Measurements from ENCODE around the gene ITGA2B.
"Not testable (repeated sequence)": the region's sequence is repeated elsewhere in the genome, so short reads cannot be mapped to it uniquely, and the experiment has no call there.

Gene ITGA2B

GRCh38 chr17:44343510-44344209 is 45.8 kb downstream of the ITGA2B start:
- DNase-seq (ENCODE audit: low read depth, low spot score), result no peak
- Histone ChIP-seq H3K27me3 (ENCODE audit: control insufficient read depth, insufficient read depth, low read length) (no peaks in the 10 kb centered on the region), H3K9me3 (ENCODE audit: control insufficient read depth, insufficient read depth, low read length) (no peaks in the 10 kb centered on the region), H3K4me1 (ENCODE audit: control insufficient read depth, insufficient read depth, low read length) (no peaks in the 10 kb centered on the region), H3K4me3 (ENCODE audit: low read length) (no peak overlapping the region), H3K36me3 (ENCODE audit: control insufficient read depth, insufficient read depth, low read length) (no peaks in the 10 kb centered on the region), H3K27ac (ENCODE audit: low read length) (no peak overlapping the region)
- WGBS (ENCODE audit: insufficient coverage, insufficient read length), result no CpG with 5 or more reads among the region's 11 CpGs

GRCh38 chr17:44340553-44340952 is 48.9 kb downstream of the ITGA2B start:
- WGBS (ENCODE audit: insufficient coverage, insufficient read length), result no CpG with 5 or more reads among the region's 5 CpGs
- not testable (repeated sequence) for H3K4me3 ChIP-seq (ENCODE audit: low read length); H3K27me3 ChIP-seq (ENCODE audit: control insufficient read depth, insufficient read depth, low read length); H3K9me3 ChIP-seq (ENCODE audit: control insufficient read depth, insufficient read depth, low read length); H3K4me1 ChIP-seq (ENCODE audit: control insufficient read depth, insufficient read depth, low read length); H3K36me3 ChIP-seq (ENCODE audit: control insufficient read depth, insufficient read depth, low read length); H3K27ac ChIP-seq (ENCODE audit: low read length); DNase-seq (ENCODE audit: low read depth, low spot score)

DNA sequence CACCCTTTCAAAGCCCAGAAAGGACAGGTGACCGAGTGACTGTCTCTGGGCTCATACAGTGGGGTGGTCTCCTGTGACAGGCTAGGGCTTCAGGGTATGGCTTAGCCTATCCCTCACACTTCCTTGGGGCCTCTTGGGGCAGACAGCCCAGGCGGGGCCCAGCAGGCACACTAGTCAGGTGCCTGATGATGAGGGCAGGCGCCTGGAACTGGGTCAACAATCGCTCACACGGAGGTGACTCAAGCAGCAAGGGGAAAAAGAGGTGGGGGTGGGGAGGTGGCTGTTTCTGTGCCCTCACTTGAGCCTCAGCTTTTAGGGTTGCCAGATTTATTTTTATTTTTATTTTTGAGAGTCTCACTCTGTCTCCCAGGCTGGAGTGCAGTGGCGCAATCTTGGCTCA is 50.7 kb downstream of the ITGA2B start:
- no peaks in the 10 kb centered on the region for H3K27me3 ChIP-seq (ENCODE audit: control insufficient read depth, insufficient read depth, low read length)
- no peaks in the 10 kb centered on the region for H3K36me3 ChIP-seq (ENCODE audit: control insufficient read depth, insufficient read depth, low read length)

DNA sequence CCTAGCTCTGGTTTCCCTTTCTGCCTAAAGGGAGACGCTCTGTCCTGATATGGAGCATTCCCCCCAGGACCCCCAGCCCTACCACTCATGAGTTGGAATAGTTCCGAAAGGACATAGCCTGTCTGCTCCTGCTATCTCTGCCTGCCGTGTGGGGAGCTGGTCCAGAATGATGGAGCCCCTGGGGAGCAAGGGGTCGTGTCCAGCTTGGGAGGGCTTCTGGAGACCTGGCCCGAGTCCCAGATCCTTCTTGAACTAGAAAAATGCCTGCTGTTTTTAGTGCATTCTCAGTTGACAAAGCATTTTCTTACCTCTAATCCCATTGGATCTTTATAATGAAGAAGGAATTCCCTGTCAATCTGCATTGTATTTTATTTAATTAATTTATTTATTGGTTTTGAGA is 53.5 kb downstream of the ITGA2B start:
- WGBS (ENCODE audit: insufficient coverage, insufficient read length), result no CpG with 5 or more reads among the region's 5 CpGs
- Histone ChIP-seq H3K36me3 (ENCODE audit: control insufficient read depth, insufficient read depth, low read length) (no peaks in the 10 kb centered on the region), H3K9me3 (ENCODE audit: control insufficient read depth, insufficient read depth, low read length) (no peaks in the 10 kb centered on the region), H3K4me3 (ENCODE audit: low read length) (no peak overlapping the region), H3K4me1 (ENCODE audit: control insufficient read depth, insufficient read depth, low read length) (no peaks in the 10 kb centered on the region), H3K27me3 (ENCODE audit: control insufficient read depth, insufficient read depth, low read length) (no peaks in the 10 kb centered on the region), H3K27ac (ENCODE audit: low read length) (no peak overlapping the region)
- DNase-seq (ENCODE audit: low read depth, low spot score), result no peak

More for the DNA sequence above, 50.7 kb downstream of the ITGA2B start:
- no peaks in the 10 kb centered on the region for H3K9me3 ChIP-seq (ENCODE audit: control insufficient read depth, insufficient read depth, low read length)
- no peak overlapping the region for H3K4me3 ChIP-seq (ENCODE audit: low read length)
- no CpG with 5 or more reads among the region's 6 CpGs for WGBS (ENCODE audit: insufficient coverage, insufficient read length)
- H3K27ac ChIP-seq (ENCODE audit: low read length), result no peak overlapping the region
- no peak for DNase-seq (ENCODE audit: low read depth, low spot score)
- no peaks in the 10 kb centered on the region for H3K4me1 ChIP-seq (ENCODE audit: control insufficient read depth, insufficient read depth, low read length)

DNA sequence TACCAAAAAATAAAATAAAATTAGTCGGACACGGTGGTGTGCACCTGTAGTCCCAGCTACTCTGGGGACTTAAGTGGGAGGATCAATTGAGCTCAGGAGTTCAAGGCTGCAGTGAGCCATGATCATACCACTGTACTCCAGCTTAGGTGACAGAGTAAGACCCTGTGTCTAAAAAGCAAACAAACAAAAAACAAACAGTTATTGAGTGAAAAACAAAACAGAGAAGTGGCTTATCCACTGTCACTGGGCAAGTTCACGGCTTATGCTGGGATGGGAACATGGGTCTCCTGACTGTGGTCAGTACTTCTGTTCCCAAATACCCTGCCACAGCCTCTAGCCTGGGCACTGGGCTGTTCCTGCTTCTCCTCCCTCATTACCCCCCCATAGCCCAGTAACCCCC is 53.9 kb downstream of the ITGA2B start:
- Histone ChIP-seq H3K27ac (ENCODE audit: low read length) (no peak overlapping the region), H3K27me3 (ENCODE audit: control insufficient read depth, insufficient read depth, low read length) (no peaks in the 10 kb centered on the region), H3K9me3 (ENCODE audit: control insufficient read depth, insufficient read depth, low read length) (no peaks in the 10 kb centered on the region), H3K4me3 (ENCODE audit: low read length) (no peak overlapping the region), H3K36me3 (ENCODE audit: control insufficient read depth, insufficient read depth, low read length) (no peaks in the 10 kb centered on the region), H3K4me1 (ENCODE audit: control insufficient read depth, insufficient read depth, low read length) (no peaks in the 10 kb centered on the region)
- DNase-seq (ENCODE audit: low read depth, low spot score), result no peak
- WGBS (ENCODE audit: insufficient coverage, insufficient read length), result no CpG with 5 or more reads among the region's 3 CpGs

GRCh38 chr17:44334727-44335126 is 54.7 kb downstream of the ITGA2B start:
- WGBS (ENCODE audit: insufficient coverage, insufficient read length), result no CpG with 5 or more reads among the region's 3 CpGs
- Histone ChIP-seq H3K9me3 (ENCODE audit: control insufficient read depth, insufficient read depth, low read length) (no peaks in the 10 kb centered on the region), H3K4me1 (ENCODE audit: control insufficient read depth, insufficient read depth, low read length) (no peaks in the 10 kb centered on the region), H3K36me3 (ENCODE audit: control insufficient read depth, insufficient read depth, low read length) (no peaks in the 10 kb centered on the region), H3K4me3 (ENCODE audit: low read length) (no peak overlapping the region), H3K27me3 (ENCODE audit: control insufficient read depth, insufficient read depth, low read length) (no peaks in the 10 kb centered on the region), H3K27ac (ENCODE audit: low read length) (no peak overlapping the region)
- DNase-seq (ENCODE audit: low read depth, low spot score), result no peak

DNA sequence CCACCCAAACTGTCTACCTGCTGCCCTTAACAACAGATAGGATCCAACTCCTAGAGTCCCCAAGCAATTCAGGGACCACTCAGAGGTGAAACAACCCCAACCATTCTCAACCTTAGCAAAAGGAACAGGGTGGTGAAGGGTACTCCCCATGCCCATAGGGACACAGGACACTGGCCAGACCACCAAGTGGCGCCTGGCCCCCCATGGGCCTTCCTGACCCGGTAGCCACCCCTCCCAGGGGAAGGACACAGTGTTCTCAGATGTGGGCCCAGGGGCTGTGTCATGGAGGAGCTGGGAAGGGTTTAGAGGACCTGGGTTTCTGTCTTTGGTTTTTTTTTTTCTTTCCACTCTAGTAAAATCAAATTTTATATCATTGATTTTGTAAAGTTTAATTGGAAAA is 55.1 kb downstream of the ITGA2B start:
- WGBS (ENCODE audit: insufficient coverage, insufficient read length), result no CpG with 5 or more reads among the region's 2 CpGs
- Histone ChIP-seq H3K36me3 (ENCODE audit: control insufficient read depth, insufficient read depth, low read length) (no peaks in the 10 kb centered on the region), H3K4me1 (ENCODE audit: control insufficient read depth, insufficient read depth, low read length) (no peaks in the 10 kb centered on the region), H3K9me3 (ENCODE audit: control insufficient read depth, insufficient read depth, low read length) (no peaks in the 10 kb centered on the region), H3K27ac (ENCODE audit: low read length) (no peak overlapping the region), H3K4me3 (ENCODE audit: low read length) (no peak overlapping the region), H3K27me3 (ENCODE audit: control insufficient read depth, insufficient read depth, low read length) (no peaks in the 10 kb centered on the region)
- DNase-seq (ENCODE audit: low read depth, low spot score), result no peak

- Histone ChIP-seq H3K27me3 (ENCODE audit: control insufficient read depth, insufficient read depth, low read length) (no peaks in the 10 kb centered on the region), H3K9me3 (ENCODE audit: control insufficient read depth, insufficient read depth, low read length) (no peaks in the 10 kb centered on the region), H3K4me3 (ENCODE audit: low read length) (no peak overlapping the region), H3K36me3 (ENCODE audit: control insufficient read depth, insufficient read depth, low read length) (no peaks in the 10 kb centered on the region), H3K27ac (ENCODE audit: low read length) (no peak overlapping the region), H3K4me1 (ENCODE audit: control insufficient read depth, insufficient read depth, low read length) (no peaks in the 10 kb centered on the region)
- no peak for DNase-seq (ENCODE audit: low read depth, low spot score)
- no CpG with 5 or more reads among the region's 5 CpGs for WGBS (ENCODE audit: insufficient coverage, insufficient read length)
Observed at GRCh38 chr17:44333371-44333770, 56.1 kb downstream of the ITGA2B start.

GRCh38 chr17:44331249-44331760 is 58.1 kb downstream of the ITGA2B start:
- no peak for DNase-seq (ENCODE audit: low read depth, low spot score)
- Histone ChIP-seq H3K36me3 (ENCODE audit: control insufficient read depth, insufficient read depth, low read length) (no peaks in the 10 kb centered on the region), H3K27ac (ENCODE audit: low read length) (no peak overlapping the region), H3K27me3 (ENCODE audit: control insufficient read depth, insufficient read depth, low read length) (no peaks in the 10 kb centered on the region), H3K4me1 (ENCODE audit: control insufficient read depth, insufficient read depth, low read length) (no peaks in the 10 kb centered on the region), H3K9me3 (ENCODE audit: control insufficient read depth, insufficient read depth, low read length) (no peaks in the 10 kb centered on the region), H3K4me3 (ENCODE audit: low read length) (no peak overlapping the region)
- WGBS (ENCODE audit: insufficient coverage, insufficient read length), result no CpG with 5 or more reads among the region's 7 CpGs

DNA sequence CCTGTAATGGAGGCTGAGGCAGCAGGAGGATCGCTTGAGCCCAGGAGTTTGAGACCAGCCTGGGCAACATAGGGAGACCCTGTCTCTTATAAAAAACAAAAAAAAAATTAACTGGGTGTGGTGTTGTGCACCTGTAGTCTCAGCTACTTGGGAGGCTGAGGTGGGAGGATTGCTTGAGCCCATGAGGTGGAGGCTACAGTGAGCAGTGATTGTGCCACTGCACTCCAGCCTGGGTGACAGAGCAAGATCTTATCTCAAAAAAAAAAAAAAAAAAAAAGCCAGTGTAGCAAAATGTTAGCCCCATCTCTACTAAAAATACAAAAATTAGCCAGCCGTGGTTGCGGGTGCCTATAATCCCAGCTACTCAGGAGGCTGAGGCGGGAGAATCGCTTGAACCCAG is 59.2 kb downstream of the ITGA2B start:
- not testable (repeated sequence) for H3K9me3 ChIP-seq (ENCODE audit: control insufficient read depth, insufficient read depth, low read length); DNase-seq (ENCODE audit: low read depth, low spot score); H3K36me3 ChIP-seq (ENCODE audit: control insufficient read depth, insufficient read depth, low read length); H3K4me3 ChIP-seq (ENCODE audit: low read length); H3K27ac ChIP-seq (ENCODE audit: low read length); H3K27me3 ChIP-seq (ENCODE audit: control insufficient read depth, insufficient read depth, low read length); H3K4me1 ChIP-seq (ENCODE audit: control insufficient read depth, insufficient read depth, low read length)
- no CpG with 5 or more reads among the region's 5 CpGs for WGBS (ENCODE audit: insufficient coverage, insufficient read length)

DNA sequence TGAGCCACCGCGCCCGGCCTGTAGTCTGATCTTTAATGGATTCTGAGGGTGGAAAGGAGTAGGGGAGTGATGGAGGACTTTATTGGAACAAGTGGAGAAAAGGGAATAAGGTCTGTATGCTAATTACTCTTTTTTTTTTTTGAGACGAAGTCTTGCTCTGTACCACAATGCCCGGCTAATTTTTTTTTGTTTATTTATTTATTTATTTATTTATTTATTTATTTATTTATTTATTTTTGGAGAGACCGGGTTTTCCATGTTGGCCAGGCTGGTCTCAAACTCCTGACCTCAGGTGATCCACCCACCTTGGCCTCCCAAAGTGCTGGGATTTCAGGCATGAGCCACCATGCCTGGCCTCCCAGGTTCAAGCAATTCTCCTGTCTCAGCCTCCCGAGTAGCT is 59.9 kb downstream of the ITGA2B start:
- no CpG with 5 or more reads among the region's 7 CpGs for WGBS (ENCODE audit: insufficient coverage, insufficient read length)
- not testable (repeated sequence) for H3K4me1 ChIP-seq (ENCODE audit: control insufficient read depth, insufficient read depth, low read length); H3K4me3 ChIP-seq (ENCODE audit: low read length); H3K27ac ChIP-seq (ENCODE audit: low read length); H3K27me3 ChIP-seq (ENCODE audit: control insufficient read depth, insufficient read depth, low read length); H3K36me3 ChIP-seq (ENCODE audit: control insufficient read depth, insufficient read depth, low read length); H3K9me3 ChIP-seq (ENCODE audit: control insufficient read depth, insufficient read depth, low read length); DNase-seq (ENCODE audit: low read depth, low spot score)

Data from iPS DF 6.9 (cell line).